Ramos (cell line): ENCODE measurements around the gene FOXP4.

ENCODE experiments used
- in situ Hi-C: fragments of 300-500 bp; cut with MboI; formaldehyde crosslinking; loops from one replicate; pipeline ENCODE4 v1.14.3; 2022; ENCODE audit warnings: low sequenced_read_pairs; ENCODE audit not compliant: unreplicated experiment

Gene FOXP4

DNA sequence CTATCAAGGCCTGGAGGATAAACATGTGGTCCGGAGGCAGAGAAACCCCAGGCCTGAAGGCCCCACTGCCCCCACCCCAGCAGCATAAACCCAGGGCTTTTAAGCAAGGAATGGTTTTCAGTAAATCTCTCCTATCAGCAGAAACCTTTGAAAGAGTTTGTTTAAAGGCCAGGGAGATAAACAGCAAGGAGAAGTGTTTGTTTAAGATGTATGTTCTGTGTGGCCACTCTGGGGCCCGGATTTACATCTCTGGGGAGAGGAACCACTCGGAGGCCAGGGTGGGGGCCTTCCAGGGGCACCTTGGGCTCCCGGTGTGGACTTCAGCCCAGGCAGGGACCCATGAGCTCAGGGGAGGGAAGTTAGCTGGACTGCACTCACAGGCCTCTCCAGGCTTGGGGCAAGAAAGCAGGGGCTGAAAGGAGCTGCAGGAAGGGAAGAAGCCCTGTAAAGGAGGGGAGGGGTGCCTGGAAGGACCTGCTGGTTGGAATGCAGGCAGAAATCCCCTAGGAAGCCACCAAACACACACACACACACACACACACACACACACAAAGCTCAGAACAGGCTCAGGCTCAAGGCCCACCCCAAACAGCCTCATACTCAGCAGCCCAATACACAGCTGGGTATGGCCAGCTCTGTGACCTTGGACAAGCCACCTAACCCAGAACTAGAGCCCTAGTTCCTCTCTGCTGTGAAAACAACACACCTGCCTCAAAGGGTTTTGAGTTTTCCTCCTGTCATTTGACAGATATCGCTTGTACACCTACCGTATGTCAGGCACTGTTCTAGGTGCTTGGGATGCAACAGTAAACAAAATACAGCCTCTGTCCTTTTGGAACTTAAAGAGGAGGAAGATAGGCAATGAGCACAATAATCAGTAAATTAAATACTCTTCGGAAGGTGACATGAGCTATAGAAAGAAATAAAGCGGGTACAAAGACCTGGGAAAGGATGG lies 26.2 kb upstream of the FOXP4 start:
- in situ Hi-C loops: no loop called here

DNA sequence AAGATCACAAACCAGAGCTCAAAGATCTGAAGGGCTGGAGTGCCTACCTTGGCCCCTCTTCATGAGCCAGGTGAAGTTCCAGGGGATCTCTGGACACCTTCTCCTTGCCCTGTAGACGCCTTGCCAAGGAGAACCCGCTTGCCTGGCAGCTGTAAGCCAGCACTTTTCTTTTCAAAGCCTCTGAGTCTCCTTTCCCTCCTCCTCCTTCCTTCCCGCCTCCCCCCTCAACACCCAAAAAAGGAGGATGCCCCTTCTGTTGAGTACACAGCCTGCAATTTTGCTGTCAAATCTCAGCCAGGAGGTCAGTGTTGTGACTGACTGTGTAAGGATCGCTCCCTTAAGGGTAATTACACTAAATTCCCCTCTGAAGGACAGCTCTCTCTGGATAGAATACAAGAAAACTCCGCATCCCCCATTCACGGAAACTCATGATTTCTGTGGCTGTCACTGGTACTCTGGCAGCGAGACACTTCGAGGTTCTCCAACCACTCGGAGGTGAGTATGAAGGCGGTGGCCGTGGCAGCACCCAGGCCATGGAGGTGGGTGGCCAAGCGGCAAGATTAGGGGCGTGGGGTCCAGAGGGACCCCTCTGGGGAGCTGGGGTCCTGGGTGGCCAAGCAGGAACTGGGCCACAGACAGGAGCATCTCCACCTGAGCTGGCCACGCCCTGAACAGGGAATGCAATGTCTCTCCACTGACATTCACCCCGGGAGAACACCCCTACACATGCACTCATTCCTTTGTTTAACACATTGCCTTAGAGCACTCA lies 23.2 kb upstream of the FOXP4 start:
- in situ Hi-C loops: no loop called here

DNA sequence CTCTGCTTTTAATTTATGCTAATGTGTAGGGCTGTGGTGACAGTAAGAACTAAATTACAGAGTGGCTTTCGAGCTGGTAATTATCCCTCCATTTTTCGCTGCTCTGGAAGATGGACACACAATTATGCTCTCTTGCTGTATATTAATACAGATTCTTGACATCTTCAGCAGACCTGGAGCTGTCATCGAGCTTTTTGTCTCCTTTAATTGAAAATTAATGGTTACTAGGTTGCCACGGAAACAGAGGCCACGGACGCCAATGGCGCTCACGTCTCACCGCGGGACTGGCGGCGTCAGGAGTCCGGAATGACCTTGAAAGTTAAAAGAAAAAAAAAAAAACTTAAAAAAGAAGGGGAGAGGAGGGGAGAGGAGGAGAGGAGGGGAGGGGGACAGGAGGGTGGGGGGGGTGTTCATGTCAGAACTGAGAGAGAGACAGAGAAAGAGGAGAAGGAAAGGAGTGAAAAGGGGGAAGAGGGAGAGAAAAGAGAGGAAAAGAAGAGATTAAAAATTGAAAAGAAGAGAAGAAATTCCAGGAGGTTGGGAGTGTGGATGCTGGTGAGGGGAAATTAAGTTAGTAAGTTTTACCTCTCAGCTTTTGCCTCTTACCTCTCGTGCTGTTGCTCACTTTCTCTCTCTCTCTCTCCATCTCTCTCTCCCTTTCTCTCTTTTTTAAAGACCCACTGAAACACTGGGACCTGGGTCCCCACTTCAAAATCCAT lies 22.1 kb upstream of the FOXP4 start:
- in situ Hi-C loops: no loop called here

DNA sequence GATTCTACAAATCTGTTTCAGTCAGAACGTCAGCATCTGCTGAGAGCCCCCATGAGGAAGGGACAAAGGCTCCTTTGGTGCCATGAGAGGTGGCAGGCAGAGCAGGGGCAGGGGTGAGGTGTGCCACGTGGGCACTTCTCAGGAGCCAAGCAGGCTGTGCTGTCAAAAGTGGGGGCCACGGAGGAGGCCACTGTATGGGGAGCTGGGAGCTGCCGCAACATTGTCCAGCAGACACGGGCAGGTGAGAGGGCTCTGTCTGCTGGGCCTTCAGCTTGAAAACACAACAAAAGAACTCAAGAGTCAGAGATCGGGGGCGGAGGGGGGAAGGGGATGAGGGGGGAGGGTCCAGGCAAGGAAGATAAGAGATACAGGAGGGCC lies 21.6 kb upstream of the FOXP4 start:
- in situ Hi-C loops: no loop called here

DNA sequence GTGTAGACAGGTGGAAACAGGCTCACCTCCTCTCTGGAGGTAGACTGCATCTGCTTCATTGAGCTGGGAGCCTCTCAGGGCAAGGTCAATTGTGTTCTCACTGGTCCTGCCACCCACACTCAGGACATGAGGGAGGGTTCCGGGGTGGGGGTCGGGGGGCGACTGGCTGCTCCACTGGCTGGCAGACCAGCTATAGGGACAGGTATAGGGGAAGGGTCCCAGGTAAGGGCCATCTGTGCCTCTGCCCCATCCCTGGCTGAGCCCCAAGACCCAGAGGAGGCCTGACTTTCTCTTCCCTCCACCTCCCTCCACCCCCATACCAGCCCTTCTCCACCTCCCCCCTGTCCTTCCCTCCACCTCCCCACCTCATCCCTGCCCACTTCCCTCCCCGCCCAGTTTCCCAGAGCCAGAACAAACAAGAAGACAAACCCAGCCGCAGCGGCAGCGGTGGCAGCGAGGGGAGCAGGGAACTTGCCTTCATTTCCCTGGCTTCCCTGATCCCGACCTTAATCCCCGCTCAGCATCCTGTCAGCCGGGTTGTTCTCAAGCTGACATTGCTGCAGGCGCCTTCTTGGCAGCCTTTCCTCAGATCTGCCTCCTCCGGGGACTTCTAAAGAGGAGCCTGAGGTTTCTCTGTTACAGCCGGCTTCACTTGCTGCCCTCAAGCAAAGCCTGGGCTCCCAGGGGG lies 18.3 kb upstream of the FOXP4 start:
- in situ Hi-C loops: no loop called here

DNA sequence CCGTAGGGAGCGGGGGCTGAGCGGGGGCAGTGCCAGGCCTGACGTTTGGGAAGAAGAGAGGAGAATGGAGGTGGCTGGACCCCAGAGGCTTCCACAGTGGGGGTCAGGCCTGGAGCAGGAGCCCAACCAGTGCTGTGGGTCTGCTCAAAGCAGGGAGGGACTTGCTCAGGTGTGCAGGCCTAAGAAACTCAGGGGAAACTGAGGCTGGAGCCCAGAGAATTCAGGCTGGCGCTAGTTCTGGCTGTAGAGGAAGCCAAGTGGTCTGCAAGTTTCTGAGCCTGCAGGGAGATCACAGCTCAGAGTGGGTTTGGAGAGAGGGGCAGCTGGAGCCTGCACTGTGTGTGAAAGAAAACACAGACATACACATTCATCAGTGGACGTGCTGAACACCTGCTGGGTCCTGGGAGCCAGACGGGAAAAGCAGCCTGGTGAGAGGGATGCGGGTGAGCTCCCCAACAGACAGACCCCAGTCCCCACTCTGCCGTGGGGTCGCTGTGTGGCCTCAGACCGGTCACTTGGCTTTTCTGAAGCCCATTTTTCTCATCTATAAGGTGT lies 17.7 kb upstream of the FOXP4 start:
- in situ Hi-C loops: no loop called here

DNA sequence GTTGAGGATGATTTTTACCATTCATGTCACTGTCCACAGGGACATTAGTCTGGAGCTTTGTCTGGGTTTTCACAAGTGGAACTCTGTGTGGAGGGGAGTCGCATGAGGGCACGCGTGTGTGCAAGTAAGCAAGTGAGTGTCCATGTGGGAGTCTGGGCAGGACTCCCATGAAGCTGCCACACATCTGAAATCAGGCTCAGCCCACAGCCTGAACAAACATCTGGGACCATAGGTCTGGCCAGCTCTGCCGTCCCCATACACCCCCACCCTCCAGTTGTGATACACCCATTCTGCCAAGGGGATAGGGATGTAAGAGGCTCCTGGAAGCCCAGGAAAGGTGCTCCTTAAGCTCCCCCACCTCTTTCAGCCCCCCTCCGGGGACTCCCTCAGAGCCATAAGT lies 17.1 kb upstream of the FOXP4 start:
- in situ Hi-C loops: no loop called here

DNA sequence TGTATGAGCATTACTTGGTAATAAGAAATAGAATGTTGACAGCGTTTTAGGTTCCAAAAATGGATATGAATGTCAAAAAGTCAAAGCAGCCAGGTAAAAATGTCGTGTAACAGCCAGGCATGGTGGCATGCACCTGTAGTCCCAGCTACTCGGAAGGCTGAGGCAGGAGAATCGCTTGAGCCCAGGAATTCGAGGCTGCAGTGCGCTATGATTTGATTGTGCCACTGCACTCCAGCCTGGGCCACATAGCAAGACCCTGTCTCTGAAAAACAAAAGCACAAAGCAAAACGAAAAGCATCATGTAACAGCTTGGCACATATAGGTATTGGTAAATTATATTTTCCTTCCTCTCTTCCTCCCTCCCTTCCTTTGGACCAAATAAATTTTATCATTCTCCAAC lies 16.2 kb upstream of the FOXP4 start:
- in situ Hi-C loops: no loop called here

DNA sequence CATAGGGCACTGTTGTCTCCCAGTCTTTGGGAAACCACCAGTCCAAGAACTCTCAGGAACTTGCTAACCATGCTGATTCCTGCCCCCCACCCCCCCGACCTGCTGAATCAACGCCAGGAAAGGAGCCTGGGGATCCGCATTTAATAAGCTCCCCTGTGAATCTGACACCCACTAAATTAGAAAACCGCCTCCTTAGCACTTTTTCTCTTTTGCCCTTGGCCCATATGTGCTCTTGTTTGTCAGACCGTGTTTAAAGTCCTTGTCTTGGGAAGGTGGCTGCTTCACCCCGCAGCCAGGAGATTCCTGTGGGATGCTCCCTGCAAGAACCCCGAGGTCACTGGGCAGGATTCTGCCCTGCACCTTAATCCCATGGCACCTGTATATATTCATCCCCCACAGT lies 15.7 kb upstream of the FOXP4 start:
- in situ Hi-C loops: no loop called here

DNA sequence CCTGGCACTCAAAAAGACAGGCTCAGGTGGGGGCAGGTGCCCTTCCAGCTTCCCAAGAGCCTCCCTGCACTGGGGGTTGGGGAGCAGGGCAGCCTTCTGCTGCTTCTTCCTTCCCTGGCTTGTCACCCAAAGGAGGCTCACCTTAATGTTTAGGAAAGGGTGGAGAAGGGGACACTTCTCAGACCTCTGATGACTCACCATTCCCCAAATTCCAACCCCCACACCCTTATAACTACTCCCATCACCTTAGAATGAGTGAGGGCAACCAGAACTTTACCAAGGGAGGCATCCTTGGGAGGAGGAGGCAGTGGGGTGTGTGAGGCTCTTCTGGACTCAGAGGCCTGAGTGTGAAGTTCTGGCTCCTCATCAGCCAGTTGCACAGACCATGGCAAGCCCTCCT lies 15.2 kb upstream of the FOXP4 start:
- in situ Hi-C loops: no loop called here

DNA sequence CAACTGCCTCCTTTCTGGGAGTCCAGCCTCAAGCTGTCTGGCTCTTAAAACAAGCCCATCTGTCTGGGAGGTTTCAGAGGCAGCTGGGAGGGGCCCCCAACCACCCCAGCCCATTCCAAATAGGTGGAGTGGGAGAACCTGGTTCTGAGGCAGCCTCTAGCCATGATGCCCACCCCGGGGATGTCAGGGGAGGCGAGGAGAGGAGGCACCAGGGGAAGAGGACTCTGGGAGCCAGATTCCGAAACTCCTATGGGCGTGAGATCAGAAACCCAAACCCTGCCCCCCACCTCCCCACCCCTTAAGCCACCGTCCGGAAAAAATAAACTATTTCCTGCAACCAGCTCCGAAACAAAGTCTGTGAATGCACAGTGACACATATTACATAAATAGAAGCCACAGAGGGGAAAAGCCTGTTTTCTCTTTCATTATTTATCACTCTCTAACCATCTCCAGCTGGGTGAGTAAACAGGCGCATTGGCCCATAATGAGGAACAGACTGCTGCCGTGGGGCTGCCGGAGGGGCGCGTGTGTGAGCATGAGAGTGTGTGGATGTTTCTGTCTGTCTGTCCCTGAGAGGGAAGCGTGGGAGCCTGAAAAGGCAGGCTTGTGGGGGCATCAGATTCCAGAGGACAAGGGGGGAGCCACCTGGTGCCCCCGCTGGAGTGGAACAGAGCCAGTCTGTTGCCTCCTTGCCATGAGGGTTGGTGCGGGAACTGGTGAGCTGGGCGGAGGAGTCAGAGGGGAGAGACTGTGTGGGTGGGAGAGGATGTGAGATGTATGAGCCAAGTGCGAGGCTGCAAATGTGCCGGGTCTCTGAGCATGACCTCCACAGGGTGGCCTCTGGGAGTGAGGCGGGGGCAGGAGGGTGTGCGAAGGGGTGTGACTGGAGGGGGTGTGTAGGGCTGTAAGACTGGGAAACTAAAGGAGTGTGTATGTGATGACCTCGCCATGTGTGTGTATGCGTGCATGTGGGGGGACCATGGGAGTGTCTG lies 14.3 kb upstream of the FOXP4 start:
- in situ Hi-C loops: no loop called here

DNA sequence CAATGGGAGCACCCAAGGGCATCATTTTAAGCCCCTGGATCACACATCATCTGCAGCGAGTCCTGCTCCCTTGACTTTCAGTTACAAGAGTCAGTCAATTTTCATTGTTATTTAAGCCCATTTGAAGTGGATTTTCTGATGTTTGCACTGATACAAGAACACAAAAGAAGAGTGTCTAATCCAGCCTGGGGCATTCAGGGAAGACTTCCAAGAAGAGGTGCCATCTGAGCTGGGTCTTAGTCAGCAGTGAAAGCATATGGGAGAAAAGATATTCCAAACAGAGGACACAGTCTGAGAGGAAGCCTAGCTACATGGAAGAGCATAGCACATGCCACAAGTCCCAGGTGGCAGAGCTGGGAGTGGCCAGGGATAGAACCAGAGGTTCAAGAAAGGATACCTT lies 10.4 kb upstream of the FOXP4 start:
- in situ Hi-C loops: no loop called here

DNA sequence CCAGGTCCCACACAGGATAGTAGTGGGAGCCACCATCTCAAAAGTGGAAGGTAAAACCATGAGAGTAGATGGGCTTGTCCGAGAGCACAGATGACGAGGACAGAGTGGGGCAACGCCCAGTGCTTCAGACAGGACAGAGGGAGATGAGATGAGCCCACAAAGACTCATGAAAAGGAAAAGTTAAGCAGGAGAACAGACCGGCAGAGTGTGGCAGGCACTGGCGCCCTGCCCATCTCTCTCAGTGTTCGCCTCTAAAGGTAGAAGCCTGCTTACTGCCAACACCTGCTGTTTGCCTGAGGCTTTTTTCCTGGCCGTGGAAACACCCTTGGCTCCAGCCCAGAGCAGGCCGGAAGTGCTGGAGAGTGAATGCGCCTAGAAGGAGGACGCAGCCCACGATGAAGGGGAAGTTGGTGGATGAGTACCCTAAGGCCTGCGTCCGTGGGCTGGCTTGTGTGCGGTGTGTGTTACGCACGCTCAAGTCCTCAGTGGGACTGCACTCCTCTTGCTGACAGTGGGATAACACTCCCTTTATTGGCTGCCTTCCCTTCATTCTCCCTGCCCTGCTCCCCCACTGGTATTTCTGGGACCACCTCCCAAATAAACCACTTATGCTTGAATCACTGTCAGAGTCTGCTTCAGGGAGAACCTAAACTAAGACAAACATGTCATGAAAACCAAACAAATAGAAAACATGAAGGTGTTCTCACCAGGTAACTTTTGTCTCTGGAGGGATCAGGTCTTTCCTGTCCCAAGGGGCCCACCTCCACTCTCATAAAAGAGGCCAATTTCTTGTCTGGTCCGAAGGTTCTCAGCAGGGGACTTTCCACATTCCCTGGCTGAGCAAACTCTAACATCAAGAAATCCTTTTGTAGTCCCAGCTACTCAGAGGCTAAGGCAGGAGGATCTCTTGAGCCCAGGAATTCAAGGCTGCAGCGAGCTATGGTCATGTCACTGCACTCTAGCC lies 9.1 kb upstream of the FOXP4 start:
- in situ Hi-C loops: no loop called here

DNA sequence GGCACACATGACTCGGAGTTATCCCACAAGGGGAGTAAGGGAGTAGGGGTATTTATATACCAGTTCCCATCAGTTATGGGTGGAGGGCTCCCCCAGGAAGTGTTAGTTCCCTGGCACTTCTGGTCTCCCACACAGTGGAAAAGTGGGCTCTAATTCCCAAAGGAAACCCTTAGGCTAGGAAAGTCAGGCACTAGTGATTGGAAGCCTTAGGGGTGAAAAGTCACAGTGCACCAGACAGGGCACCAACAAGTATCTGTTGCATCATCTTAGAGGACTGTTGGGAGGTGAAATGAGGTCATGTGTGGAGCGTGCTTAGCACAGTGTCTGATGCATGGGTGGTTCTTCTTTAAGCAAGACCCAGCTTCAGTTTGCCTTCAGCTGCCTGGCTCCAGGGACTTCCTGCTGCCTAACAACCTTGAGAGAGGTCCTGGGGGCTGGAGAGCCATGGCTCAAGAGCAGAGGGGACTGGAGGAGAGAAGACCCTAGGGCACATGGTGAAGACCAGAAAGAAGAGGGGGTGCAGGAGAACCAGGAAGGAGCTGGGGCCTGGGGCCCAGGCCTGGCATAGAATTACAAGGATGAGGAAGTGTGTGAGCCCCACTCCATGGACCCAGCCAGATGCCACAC lies 7.5 kb upstream of the FOXP4 start:
- in situ Hi-C loops: no loop called here

DNA sequence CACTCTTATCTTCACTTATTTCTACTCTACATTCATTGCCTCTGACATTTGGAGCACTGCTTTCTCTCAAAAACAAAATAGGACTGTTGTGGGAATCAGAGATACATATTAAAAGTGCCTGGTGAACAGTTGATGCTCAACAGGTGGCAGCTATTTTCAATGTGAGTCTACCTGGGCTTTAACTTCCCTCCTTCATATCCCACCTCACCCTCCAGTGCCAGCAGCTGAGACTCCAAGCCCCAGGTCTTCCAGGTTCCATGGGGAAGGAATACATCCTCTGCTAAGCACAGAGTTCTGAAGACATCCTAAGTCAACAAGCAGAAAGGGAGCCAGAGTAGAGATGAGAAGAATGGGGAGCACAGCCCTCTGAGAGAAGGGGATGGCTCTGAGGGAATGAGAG lies 7.0 kb upstream of the FOXP4 start:
- in situ Hi-C loops: no loop called here

DNA sequence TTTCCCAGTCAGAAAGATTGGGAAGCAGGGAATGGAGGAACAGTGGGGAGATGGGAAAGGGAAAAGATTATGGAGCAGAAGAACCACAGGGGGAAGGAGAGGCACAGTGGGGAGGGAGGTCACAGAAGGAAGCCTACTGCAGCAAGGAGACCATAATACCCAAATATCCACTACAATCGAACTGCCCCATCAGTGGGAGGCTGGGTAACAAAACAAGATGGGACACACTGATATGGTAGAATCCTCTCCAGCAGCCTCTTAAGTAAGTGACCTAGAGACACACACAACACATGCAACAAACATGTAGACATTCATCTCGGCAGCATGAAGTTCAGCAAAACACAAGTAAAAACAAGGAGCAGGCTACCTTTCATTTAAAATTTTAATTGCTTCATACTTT lies 4.8 kb upstream of the FOXP4 start:
- in situ Hi-C loops: no loop called here

DNA sequence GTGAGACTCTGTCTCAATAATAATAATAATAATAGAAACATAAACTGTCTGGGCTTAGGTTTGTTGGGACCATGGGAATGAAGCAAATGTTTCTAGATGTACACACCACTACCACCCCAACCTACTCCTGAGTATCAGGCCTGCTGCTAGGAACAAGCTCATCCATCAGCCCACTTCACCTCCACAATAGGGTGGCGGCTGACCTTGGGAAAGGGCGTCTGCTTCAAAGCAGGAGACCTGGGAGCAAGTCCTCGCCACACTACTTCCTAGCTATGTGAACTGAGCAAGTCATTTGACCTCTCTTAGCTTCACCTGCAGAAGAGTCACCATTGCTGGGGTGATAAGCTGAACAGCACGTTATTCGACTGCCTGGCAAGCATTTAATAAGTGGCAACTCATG lies 3.1 kb upstream of the FOXP4 start:
- in situ Hi-C loops: no loop called here
